ENCODE results near the gene LRRC3C.

DNA sequence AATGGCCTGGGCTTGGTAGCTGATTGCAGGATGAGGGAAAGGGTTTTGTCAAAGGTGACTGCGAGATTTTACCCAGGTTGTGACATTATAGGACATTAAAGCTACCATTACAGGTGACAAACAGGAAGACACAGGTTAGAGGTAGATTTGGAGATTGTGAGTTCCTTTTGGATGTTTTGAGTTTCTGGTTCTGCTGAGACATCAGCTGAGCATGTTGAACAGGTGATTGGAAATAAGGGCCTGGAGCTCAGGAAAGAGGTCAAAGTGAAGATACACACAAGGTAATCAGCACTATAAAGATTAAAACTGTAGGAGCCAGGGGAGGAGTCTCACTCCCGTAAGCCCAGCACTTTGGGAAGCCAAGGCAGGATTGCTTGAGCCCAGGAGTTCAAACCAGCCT, 41.2 kb downstream of the LRRC3C start:
- TF ChIP-seq, protein P1, sequence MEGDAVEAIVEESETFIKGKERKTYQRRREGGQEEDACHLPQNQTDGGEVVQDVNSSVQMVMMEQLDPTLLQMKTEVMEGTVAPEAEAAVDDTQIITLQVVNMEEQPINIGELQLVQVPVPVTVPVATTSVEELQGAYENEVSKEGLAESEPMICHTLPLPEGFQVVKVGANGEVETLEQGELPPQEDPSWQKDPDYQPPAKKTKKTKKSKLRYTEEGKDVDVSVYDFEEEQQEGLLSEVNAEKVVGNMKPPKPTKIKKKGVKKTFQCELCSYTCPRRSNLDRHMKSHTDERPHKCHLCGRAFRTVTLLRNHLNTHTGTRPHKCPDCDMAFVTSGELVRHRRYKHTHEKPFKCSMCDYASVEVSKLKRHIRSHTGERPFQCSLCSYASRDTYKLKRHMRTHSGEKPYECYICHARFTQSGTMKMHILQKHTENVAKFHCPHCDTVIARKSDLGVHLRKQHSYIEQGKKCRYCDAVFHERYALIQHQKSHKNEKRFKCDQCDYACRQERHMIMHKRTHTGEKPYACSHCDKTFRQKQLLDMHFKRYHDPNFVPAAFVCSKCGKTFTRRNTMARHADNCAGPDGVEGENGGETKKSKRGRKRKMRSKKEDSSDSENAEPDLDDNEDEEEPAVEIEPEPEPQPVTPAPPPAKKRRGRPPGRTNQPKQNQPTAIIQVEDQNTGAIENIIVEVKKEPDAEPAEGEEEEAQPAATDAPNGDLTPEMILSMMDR (IDR thresholded peaks at IDR 0.05), result no peak
- TF ChIP-seq POLR2A (IDR thresholded peaks at IDR 0.05), result no peak
